Measurements from ENCODE around the gene PPARD.
A peak's percentile ranks its signal among the peaks of the same experiment; 100 is the strongest.

The PPARD gene

DNA sequence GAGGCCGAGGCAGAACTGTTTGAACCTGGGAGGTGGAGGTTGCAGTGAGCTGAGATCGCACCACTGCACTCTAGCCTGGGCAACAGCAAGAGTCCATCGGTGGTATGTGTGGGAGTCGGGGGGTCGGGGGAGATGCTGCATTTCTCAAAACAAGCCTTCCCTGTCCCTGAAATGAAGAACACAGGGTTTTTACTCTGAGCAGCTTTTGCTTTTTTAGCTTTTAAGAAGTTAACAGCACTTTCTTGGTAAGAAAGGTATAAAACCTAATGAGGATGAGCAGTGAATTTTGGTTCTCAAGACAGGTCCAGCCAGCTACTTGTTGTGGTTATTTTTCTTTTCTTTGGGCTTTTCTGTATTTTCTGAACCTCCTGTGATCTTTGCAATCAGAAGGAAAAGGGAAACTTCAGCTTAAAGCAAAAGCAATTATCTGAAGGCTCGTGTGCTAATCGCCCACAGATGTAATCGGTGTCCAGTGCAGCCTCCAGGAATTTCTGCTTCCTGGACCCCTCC is 129.5 kb downstream of the PPARD start:
- ChIA-PET CTCF (interaction anchor here (0.9 kb wide), 1 partner anchor 11 kb away, joined by 4 read pairs; no protein-coding TSS in a partner anchor), POLR2A (interaction anchor here (0.7 to 1.9 kb wide), 12 partner anchors 8 to 154 kb away, joined by 3 to 9 read pairs (median 4); partner anchors contain the start of genes FANCE and TEAD3)
- no peak for TF ChIP-seq HDGF (IDR thresholded peaks at IDR 0.05; ENCODE audit: borderline replicate concordance)
- no peak for TF ChIP-seq ARNT (IDR thresholded peaks at IDR 0.05)
- TF ChIP-seq FOXK2 (IDR thresholded peaks at IDR 0.05): no peak
- TF ChIP-seq PKNOX1 (IDR thresholded peaks at IDR 0.05): no peak
- no peak for TF ChIP-seq ELF4 (IDR thresholded peaks at IDR 0.05)
- no peak for TF ChIP-seq SP1 (IDR thresholded peaks at IDR 0.05)
- TF ChIP-seq ZNF384 (IDR thresholded peaks at IDR 0.05): no peak
- TF ChIP-seq NFRKB (IDR thresholded peaks at IDR 0.05): no peak
- TF ChIP-seq SUZ12 (IDR thresholded peaks at IDR 0.05): no peak
- no peak for TF ChIP-seq FOXM1 (IDR thresholded peaks at IDR 0.05; ENCODE audit: borderline replicate concordance)
- TF ChIP-seq TARDBP (IDR thresholded peaks at IDR 0.05): no peak
- no peak for TF ChIP-seq LEF1 (IDR thresholded peaks at IDR 0.05; ENCODE audit: borderline replicate concordance)
- no peak for TF ChIP-seq L3MBTL2 (conservative IDR thresholded peaks at IDR 0.05)
- TF ChIP-seq CTBP1 (IDR thresholded peaks at IDR 0.05; ENCODE audit: borderline replicate concordance): no peak
- no peak for TF ChIP-seq FOXA1 (IDR thresholded peaks at IDR 0.05)
- no peak for TF ChIP-seq BHLHE40 (IDR thresholded peaks at IDR 0.05; ENCODE audit: borderline replicate concordance)
- DNase-seq (ENCODE audit: extremely low spot score): no peak

GRCh38 chr6:35473075-35473849 is 130.9 kb downstream of the PPARD start:
- CTCF ChIA-PET: interaction anchor here (0.6 kb wide), 4 partner anchors 9 to 1285 kb away, joined by 3 to 5 read pairs (median 3); no protein-coding TSS in a partner anchor
- no peak for DNase-seq (ENCODE audit: extremely low spot score)
- TF ChIP-seq ELF4 (IDR thresholded peaks at IDR 0.05) (peak; percentile 20; the same call in 1 of the 2 replicates), ZNF384 (IDR thresholded peaks at IDR 0.05) (no peak)
- POLR2A ChIA-PET: interaction anchor here (0.8 to 2.1 kb wide), 6 partner anchors 9 to 110 kb away, joined by 3 to 8 read pairs (median 4); no protein-coding TSS in a partner anchor

GRCh38 chr6:35473850-35474130 is 131.4 kb downstream of the PPARD start:
- no peak for DNase-seq (ENCODE audit: extremely low spot score)
- ChIA-PET POLR2A (interaction anchor here (0.8 to 2.1 kb wide), 6 partner anchors 8 to 111 kb away, joined by 3 to 8 read pairs (median 4); no protein-coding TSS in a partner anchor), CTCF (interaction anchor here (0.6 kb wide), 2 partner anchors 32 to 1286 kb away, joined by 3 to 5 read pairs; no protein-coding TSS in a partner anchor)
- TF ChIP-seq FOXA1 (IDR thresholded peaks at IDR 0.05) (no peak), BHLHE40 (IDR thresholded peaks at IDR 0.05; ENCODE audit: borderline replicate concordance) (no peak), PKNOX1 (IDR thresholded peaks at IDR 0.05) (no peak), SUZ12 (IDR thresholded peaks at IDR 0.05) (no peak), L3MBTL2 (conservative IDR thresholded peaks at IDR 0.05) (no peak), ZNF384 (IDR thresholded peaks at IDR 0.05) (no peak), TARDBP (IDR thresholded peaks at IDR 0.05) (no peak), CTBP1 (IDR thresholded peaks at IDR 0.05; ENCODE audit: borderline replicate concordance) (no peak), LEF1 (IDR thresholded peaks at IDR 0.05; ENCODE audit: borderline replicate concordance) (no peak), FOXM1 (IDR thresholded peaks at IDR 0.05; ENCODE audit: borderline replicate concordance) (no peak), ARNT (IDR thresholded peaks at IDR 0.05) (no peak), FOXK2 (IDR thresholded peaks at IDR 0.05) (no peak), SP1 (IDR thresholded peaks at IDR 0.05) (no peak), HDGF (IDR thresholded peaks at IDR 0.05; ENCODE audit: borderline replicate concordance) (no peak)

- ChIA-PET CTCF (interaction anchor here (0.6 kb wide), 2 partner anchors 31 to 1286 kb away, joined by 3 to 5 read pairs; no protein-coding TSS in a partner anchor), POLR2A (interaction anchor here (0.7 to 2.1 kb wide), 5 partner anchors 8 to 111 kb away, joined by 3 to 8 read pairs (median 4); no protein-coding TSS in a partner anchor)
- DNase-seq (ENCODE audit: extremely low spot score): no peak
- TF ChIP-seq SUZ12 (IDR thresholded peaks at IDR 0.05) (no peak), PKNOX1 (IDR thresholded peaks at IDR 0.05) (no peak), FOXA1 (IDR thresholded peaks at IDR 0.05) (no peak), L3MBTL2 (conservative IDR thresholded peaks at IDR 0.05) (no peak), CTBP1 (IDR thresholded peaks at IDR 0.05; ENCODE audit: borderline replicate concordance) (no peak), HDGF (IDR thresholded peaks at IDR 0.05; ENCODE audit: borderline replicate concordance) (no peak), TARDBP (IDR thresholded peaks at IDR 0.05) (no peak), FOXK2 (IDR thresholded peaks at IDR 0.05) (no peak), BHLHE40 (IDR thresholded peaks at IDR 0.05; ENCODE audit: borderline replicate concordance) (no peak), SP1 (IDR thresholded peaks at IDR 0.05) (no peak), ARNT (IDR thresholded peaks at IDR 0.05) (no peak), FOXM1 (IDR thresholded peaks at IDR 0.05; ENCODE audit: borderline replicate concordance) (no peak), ELF4 (IDR thresholded peaks at IDR 0.05) (no peak), NFRKB (IDR thresholded peaks at IDR 0.05) (no peak), LEF1 (IDR thresholded peaks at IDR 0.05; ENCODE audit: borderline replicate concordance) (no peak), ZNF384 (IDR thresholded peaks at IDR 0.05) (no peak)
These were observed 132.0 kb downstream of the PPARD start for GRCh38 chr6:35474131-35474941.

- POLR2A ChIA-PET: interaction anchor here (0.7 kb wide), 1 partner anchor 9 kb away, joined by 3 read pairs; no protein-coding TSS in a partner anchor
- DNase-seq (ENCODE audit: extremely low spot score): no peak
- CTCF ChIA-PET: no interaction called here
- TF ChIP-seq NFRKB (IDR thresholded peaks at IDR 0.05): no peak
- no peak for TF ChIP-seq SUZ12 (IDR thresholded peaks at IDR 0.05)
- no peak for TF ChIP-seq FOXA1 (IDR thresholded peaks at IDR 0.05)
- TF ChIP-seq ELF4 (IDR thresholded peaks at IDR 0.05): no peak
- TF ChIP-seq BHLHE40 (IDR thresholded peaks at IDR 0.05; ENCODE audit: borderline replicate concordance): no peak
- TF ChIP-seq CTBP1 (IDR thresholded peaks at IDR 0.05; ENCODE audit: borderline replicate concordance): no peak
- no peak for TF ChIP-seq FOXM1 (IDR thresholded peaks at IDR 0.05; ENCODE audit: borderline replicate concordance)
- TF ChIP-seq SP1 (IDR thresholded peaks at IDR 0.05): no peak
- TF ChIP-seq HDGF (IDR thresholded peaks at IDR 0.05; ENCODE audit: borderline replicate concordance): no peak
- TF ChIP-seq L3MBTL2 (conservative IDR thresholded peaks at IDR 0.05): no peak
- no peak for TF ChIP-seq LEF1 (IDR thresholded peaks at IDR 0.05; ENCODE audit: borderline replicate concordance)
- TF ChIP-seq ZNF384 (IDR thresholded peaks at IDR 0.05): no peak
- no peak for TF ChIP-seq FOXK2 (IDR thresholded peaks at IDR 0.05)
- TF ChIP-seq PKNOX1 (IDR thresholded peaks at IDR 0.05): no peak
- TF ChIP-seq ARNT (IDR thresholded peaks at IDR 0.05): no peak
These were observed 132.7 kb downstream of the PPARD start for GRCh38 chr6:35474942-35475570.
